Stomach (tissue), 9 donors: ENCODE results near the gene SMAD4. TPM values are rescaled to one million over a fixed set of nuclear protein-coding genes. Genes with fewer than 3 reads are reported as not detected.

Source experiments
- DNase-seq, 2 donors: peaks; one replicate each; pipeline versions ENCODE4 v3.0.0 to v3.0.0-alpha.2; 2013 to 2019
- H3K27ac ChIP-seq, 5 donors: fragments of 200-600 bp in 4 of 5; sonication (generic) in 4 of 5; one replicate each; pipeline ENCODE4 v1.5.1; 2013 to 2019; ENCODE audit warnings: mild to moderate bottlenecking in 1 of 5, moderate library complexity in 1 of 5
- H3K27me3 ChIP-seq, 3 donors: fragments of 200-600 bp; sonication (generic); one replicate each; pipeline ENCODE4 v1.5.1; 2017 to 2019; ENCODE audit warnings: mixed run types in 1 of 3
- H3K36me3 ChIP-seq, 4 donors: fragments of 200-600 bp; sonication (generic); 1 replicate in 3 of 4; 2 replicates in 1 of 4; pipeline ENCODE4 v1.5.1; 2016 to 2019
- H3K4me1 ChIP-seq, 4 donors: fragments of 200-600 bp; sonication (generic); one replicate each; pipeline ENCODE4 v1.5.1; 2016 to 2019
- H3K4me3 ChIP-seq, 4 donors: fragments of 200-600 bp; sonication (generic) in 3 of 4; one replicate each; pipeline ENCODE4 v1.5.1; 2016 to 2019; ENCODE audit warnings: mild to moderate bottlenecking in 1 of 4
- H3K9me3 ChIP-seq, 4 donors: fragments of 200-600 bp; sonication (generic); one replicate each; pipeline ENCODE4 v1.5.1; 2016 to 2019
- EP300 ChIP-seq: sonication (generic); formaldehyde crosslinking; IDR thresholded peaks from one replicate; pipeline ENCODE4 v1.6.1; 2017; ENCODE audit warnings: antibody characterized with exemption
- POLR2A ChIP-seq, 4 donors: fragments of 450-650 bp; IDR thresholded peaks; one replicate each; pipeline ENCODE4 v1.6.1; 2016; ENCODE audit warnings: antibody characterized with exemption in 4 of 4, control low read depth in 2 of 4, mild to moderate bottlenecking in 1 of 4, moderate library complexity in 1 of 4
- POLR2AphosphoS5 ChIP-seq, 3 donors: sonication (generic); formaldehyde crosslinking; IDR thresholded peaks; one replicate each; pipeline ENCODE4 v1.6.1; 2016; ENCODE audit warnings: antibody characterized with exemption in 3 of 3
- whole genome bisulfite sequencing, 5 donors: extraction: QIAGEN DNeasy Blood & Tissue Kit in 3 of 5; methylation state at CpG; one replicate each; pipeline versions ENCODE4 v1.1.5 to v1.1.7; 2013 to 2018; 5-methylcytosine and 5-hydroxymethylcytosine counted together
- intact Hi-C: fragments of 100-400 bp; cut with DNase I; formaldehyde crosslinking; loops from one replicate; pipeline ENCODE4 v1.15.1; 2023; ENCODE audit warnings: low total_unique reads
- polyA plus RNA-seq, 3 donors: library from polyadenylated mRNA; stranded (reverse); fragments of 200-250 nt; gene quantifications; one replicate each; pipeline ENCODE4 v1.2.3, GENCODE V29; 2013
- total RNA-seq, 5 donors: library from RNA; depleted of rRNA; stranded (reverse); fragments of >200 nt; gene quantifications; one replicate each; pipeline versions ENCODE4 v1.1.0 to v1.2.3, GENCODE V29; 2014 to 2016
- TF ChIP-seq, protein P1 (sequence below), 7 experiments: fragments of 450-650 bp in 4 of 7; fragments of 200-600 bp in 3 of 7; sonication (generic) in 3 of 7; IDR thresholded peaks; one replicate each; pipeline ENCODE4 v1.5.1; 2016 to 2019; ENCODE audit warnings: antibody characterized with exemption in 7 of 7, control low read depth in 2 of 7, mild to moderate bottlenecking in 1 of 7
- donor health status: healthy with polysubstance abuse.
- donor health status: Bipolar disorder and iron deficiency.
- donor health status: healthy.

SMAD4 gene
- total and polyA plus RNA-seq, 8 donors, result 10.4 to 184 (median 68.1) TPM

DNA sequence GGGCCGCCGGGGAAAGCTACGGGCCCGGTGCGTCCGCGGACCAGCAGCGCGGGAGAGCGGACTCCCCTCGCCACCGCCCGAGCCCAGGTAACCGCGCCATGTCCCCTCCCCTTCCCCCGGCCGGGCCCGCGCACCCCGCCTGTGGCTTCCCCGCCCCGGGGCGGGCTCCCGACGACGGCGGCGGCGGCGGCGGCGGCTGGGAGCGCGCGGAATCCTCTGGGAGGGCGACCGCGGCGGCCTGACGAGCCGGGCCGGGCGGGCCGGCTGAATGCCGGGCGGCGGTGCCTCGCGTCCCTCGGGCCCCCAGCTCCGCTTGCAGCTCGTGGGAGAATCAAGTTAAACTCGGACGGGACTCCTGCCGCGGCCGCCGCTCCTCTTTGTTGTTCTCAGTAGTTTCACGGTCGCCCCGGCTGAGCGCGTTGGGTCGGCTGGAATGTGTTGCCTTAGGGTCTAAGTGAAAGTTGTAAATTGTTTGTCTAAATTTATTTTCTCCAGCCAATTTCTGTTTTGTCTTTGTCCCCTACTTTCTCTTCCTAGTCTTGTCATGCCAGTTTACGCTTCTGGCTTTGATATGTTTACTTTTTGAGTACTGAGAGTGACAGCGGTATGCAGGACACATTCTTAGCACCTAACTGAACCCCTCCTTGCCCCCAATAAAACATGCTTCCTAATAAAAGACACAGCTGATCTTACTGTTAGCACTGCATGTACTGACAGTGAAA lies 685 bp downstream of the SMAD4 start:
- intact Hi-C loops, result no loop called here
- DNase-seq, result peak; percentile 76 to 92
- 0 to 1% (median 1%) methylated on average over 26 to 64 of the region's 66 CpGs for WGBS, 5 donors
- Histone ChIP-seq H3K4me1 (peaks cover 40 to 81% (median 62%) of the 10 kb centered on the region in 4 donors), H3K36me3 (peaks cover 0 to 12% (median 4%) of the 10 kb centered on the region in 4 donors), H3K4me3 (peak overlapping the region; percentile 63 to 89 (median 77)), H3K27ac (peak overlapping the region; percentile 92 to 100 (median 99)), H3K27me3 (no peaks in the 10 kb centered on the region), H3K9me3 (no peaks in the 10 kb centered on the region)
- TF ChIP-seq POLR2A (IDR thresholded peaks at IDR 0.05) (no peak), EP300 (no peak), POLR2AphosphoS5 (IDR thresholded peaks at IDR 0.05) (no peak)
- TF ChIP-seq, protein P1, sequence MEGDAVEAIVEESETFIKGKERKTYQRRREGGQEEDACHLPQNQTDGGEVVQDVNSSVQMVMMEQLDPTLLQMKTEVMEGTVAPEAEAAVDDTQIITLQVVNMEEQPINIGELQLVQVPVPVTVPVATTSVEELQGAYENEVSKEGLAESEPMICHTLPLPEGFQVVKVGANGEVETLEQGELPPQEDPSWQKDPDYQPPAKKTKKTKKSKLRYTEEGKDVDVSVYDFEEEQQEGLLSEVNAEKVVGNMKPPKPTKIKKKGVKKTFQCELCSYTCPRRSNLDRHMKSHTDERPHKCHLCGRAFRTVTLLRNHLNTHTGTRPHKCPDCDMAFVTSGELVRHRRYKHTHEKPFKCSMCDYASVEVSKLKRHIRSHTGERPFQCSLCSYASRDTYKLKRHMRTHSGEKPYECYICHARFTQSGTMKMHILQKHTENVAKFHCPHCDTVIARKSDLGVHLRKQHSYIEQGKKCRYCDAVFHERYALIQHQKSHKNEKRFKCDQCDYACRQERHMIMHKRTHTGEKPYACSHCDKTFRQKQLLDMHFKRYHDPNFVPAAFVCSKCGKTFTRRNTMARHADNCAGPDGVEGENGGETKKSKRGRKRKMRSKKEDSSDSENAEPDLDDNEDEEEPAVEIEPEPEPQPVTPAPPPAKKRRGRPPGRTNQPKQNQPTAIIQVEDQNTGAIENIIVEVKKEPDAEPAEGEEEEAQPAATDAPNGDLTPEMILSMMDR (IDR thresholded peaks at IDR 0.05), result no peak

DNA sequence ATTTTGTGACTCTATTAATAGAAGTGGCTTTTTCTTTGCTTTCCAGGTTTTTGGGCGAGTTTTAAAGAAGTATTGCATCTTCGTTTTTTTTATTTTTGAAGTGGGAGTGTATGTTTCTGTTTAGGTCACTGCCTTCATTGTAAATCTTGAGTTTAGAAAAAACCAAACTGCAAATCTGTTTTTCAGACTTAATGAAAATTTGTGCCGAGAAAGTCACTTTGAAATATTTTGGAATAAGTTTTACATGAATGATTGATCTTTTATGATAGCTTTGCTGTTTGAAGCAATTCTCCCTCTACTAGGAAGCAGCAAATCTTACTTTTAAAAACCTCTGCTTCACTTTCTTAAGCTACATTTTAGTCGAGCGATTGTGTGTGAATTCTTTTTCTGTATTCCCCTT lies 2.2 kb downstream of the SMAD4 start:
- H3K27me3 ChIP-seq, result no peaks in the 10 kb centered on the region
- H3K36me3 ChIP-seq, result peaks cover 0 to 7% (median 4%) of the 10 kb centered on the region in 4 donors
- peaks cover 55 to 85% (median 74%) of the 10 kb centered on the region in 4 donors for H3K4me1 ChIP-seq
- TF ChIP-seq POLR2AphosphoS5 (IDR thresholded peaks at IDR 0.05) (no peak), EP300 (no peak), POLR2A (IDR thresholded peaks at IDR 0.05) (no peak)
- TF ChIP-seq, protein P1 (IDR thresholded peaks at IDR 0.05), result no peak
- H3K27ac ChIP-seq, result peak overlapping the region in 1 of 5 donors; percentile 49
- H3K9me3 ChIP-seq, result no peaks in the 10 kb centered on the region
- WGBS, 5 donors, result 26 to 28% (median 27%) methylated on average over 5 of the region's 5 CpGs
- DNase-seq, result no peak
- H3K4me3 ChIP-seq, result peak overlapping the region; percentile 0 to 89 (median 68)
- intact Hi-C loops, result no loop called here

DNA sequence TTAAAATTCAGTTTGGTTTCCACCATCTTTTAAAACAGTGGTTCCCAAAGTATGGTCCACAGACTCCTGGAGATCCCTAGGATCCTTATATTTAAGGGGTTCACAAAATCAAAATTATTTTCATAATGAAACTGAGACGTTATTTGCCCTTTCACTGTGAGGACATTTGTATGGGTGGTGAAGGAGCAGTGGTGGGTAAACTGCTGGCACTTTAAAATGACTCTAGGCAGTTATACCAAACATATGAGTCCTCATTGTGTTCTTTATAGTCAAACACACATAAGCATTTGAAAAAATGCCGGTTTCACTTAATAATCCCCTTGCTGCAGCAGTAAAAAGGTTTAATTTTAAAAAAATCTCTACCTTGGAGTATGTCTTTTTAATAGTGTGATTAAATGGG lies 7.2 kb downstream of the SMAD4 start:
- DNase-seq, result no peak
- 31 to 47% (median 32%) methylated on average over 2 of the region's 2 CpGs for WGBS, 5 donors
- H3K4me3 ChIP-seq, result no peak overlapping the region
- H3K4me1 ChIP-seq, result peaks cover 76 to 100% (median 91%) of the 10 kb centered on the region in 4 donors
- intact Hi-C loops, result no loop called here
- H3K9me3 ChIP-seq, result no peaks in the 10 kb centered on the region
- H3K27ac ChIP-seq, result peak overlapping the region in 1 of 5 donors; percentile 11
- H3K27me3 ChIP-seq, result no peaks in the 10 kb centered on the region
- TF ChIP-seq POLR2AphosphoS5 (IDR thresholded peaks at IDR 0.05), result no peak
- TF ChIP-seq, protein P1 (IDR thresholded peaks at IDR 0.05), result no peak
- H3K36me3 ChIP-seq, result peaks cover 0 to 7% (median 4%) of the 10 kb centered on the region in 4 donors

DNA sequence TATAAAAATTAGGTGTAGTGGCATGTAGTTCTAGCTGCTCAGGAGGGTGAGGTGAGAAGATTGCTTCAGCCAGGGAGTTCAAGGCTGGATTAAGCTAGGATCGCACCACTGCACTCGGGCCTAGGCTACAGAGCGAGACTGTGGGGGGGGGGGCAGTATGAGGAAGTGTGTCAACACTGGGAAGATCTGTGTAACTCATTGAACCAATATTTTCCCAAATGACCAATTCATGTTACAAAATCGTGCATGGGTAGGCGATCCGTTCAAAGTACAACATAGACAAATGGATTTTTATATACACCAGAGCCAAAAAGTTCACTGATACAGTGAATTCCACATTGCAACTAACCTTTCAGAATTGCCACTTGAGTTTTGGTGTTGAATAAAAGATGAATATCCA lies 8.1 kb downstream of the SMAD4 start:
- H3K9me3 ChIP-seq, result no peaks in the 10 kb centered on the region
- peaks cover 78 to 100% (median 90%) of the 10 kb centered on the region in 4 donors for H3K4me1 ChIP-seq
- H3K4me3 ChIP-seq, result no peak overlapping the region
- intact Hi-C loops, result no loop called here
- no peak overlapping the region for H3K27ac ChIP-seq
- H3K36me3 ChIP-seq, result peaks cover 0 to 7% (median 3%) of the 10 kb centered on the region in 4 donors
- peak in 1 of 2 donors; percentile 18 for DNase-seq
- WGBS, 5 donors, result 33 to 49% (median 42%) methylated on average over 6 of the region's 6 CpGs
- TF ChIP-seq EP300, result no peak
- no peak for TF ChIP-seq POLR2A (IDR thresholded peaks at IDR 0.05)
- TF ChIP-seq POLR2AphosphoS5 (IDR thresholded peaks at IDR 0.05), result no peak
- TF ChIP-seq, protein P1 (IDR thresholded peaks at IDR 0.05), result no peak
- H3K27me3 ChIP-seq, result no peaks in the 10 kb centered on the region
